HCT116 (cell line): Measurements from ENCODE around the gene C1QTNF12. TPM values are rescaled to one million over a fixed set of nuclear protein-coding genes. Genes with fewer than 3 reads are reported as not detected.

ENCODE experiments used
- ATAC-seq: fragments of 200-7000 bp; cut with Tn5 transposase; 2 replicates; pipeline ENCODE4 v1.9.1; 2020; ENCODE audit warnings: mild to moderate bottlenecking, moderate library complexity
- Bru-seq: library from RNA; stranded (reverse); fragments of 400-500 nt; gene quantifications from one replicate; lab custom pipeline; 2021; lab: Mats Ljungman, UMichigan
- BruChase-seq, 2 experiments: library from RNA; stranded (reverse); fragments of 400-500 nt; gene quantifications; one replicate each; lab custom pipeline; 2021; lab: Mats Ljungman, UMichigan
- BruUV-seq: library from RNA; stranded (reverse); fragments of 400-500 nt; replicated peaks from 2 replicates; lab custom pipeline; 2021; lab: Mats Ljungman, UMichigan
- CTCF ChIA-PET: fragments of 300-600 bp; sonication (Branson Sonifier 250); formaldehyde crosslinking; loops from one replicate; lab custom pipeline; 2021; ENCODE audit warnings: antibody characterized with exemption; lab: Charles Lee
- POLR2A ChIA-PET: fragments of 300-600, 350-600 bp; sonication (Branson Sonifier 250); formaldehyde crosslinking; loops from one replicate; lab custom pipeline; 2021; ENCODE audit warnings: antibody characterized with exemption; lab: Charles Lee
- RAD21 ChIA-PET, 2 experiments: fragments of 300-600 bp; sonication (Branson Sonifier 250); formaldehyde crosslinking; loops; one replicate each; lab custom pipeline; 2023; ENCODE audit warnings: low total read pairs in 2 of 2; ENCODE audit not compliant: uncharacterized antibody in 2 of 2, unreplicated experiment in 2 of 2, low non-redundant PET in 1 of 2; lab: Charles Lee
- DNase-seq: peaks from one replicate; pipeline ENCODE4 v3.0.0-alpha.2; 2010; ENCODE audit warnings: low read depth, low spot score
- H2AFZ ChIP-seq: fragments of 200-600 bp; shearing (Covaris generic), sonication (generic); 2 replicates; pipeline ENCODE4 v1.6.1; 2017; ENCODE audit warnings: low read depth, mixed run types, mixed read lengths, antibody characterized with exemption, low read length; ENCODE audit not compliant: poor library complexity, severe bottlenecking
- H3K27ac ChIP-seq: 2 replicates; pipeline ENCODE4 v1.5.1; 2012; ENCODE audit warnings: low read depth, low read length
- H3K27me3 ChIP-seq: fragments of 200-600 bp; sonication (generic); 2 replicates; pipeline ENCODE4 v1.6.1; 2016; ENCODE audit warnings: mixed run types, low read length, mixed read lengths; ENCODE audit not compliant: insufficient read depth
- H3K36me3 ChIP-seq, 2 experiments: fragments of 200-500 bp in 1 of 2; fragments of 200-600 bp in 1 of 2; sonication (Bioruptor generic) in 1 of 2; sonication (generic) in 1 of 2; 2 replicates each; pipeline versions ENCODE4 v1.5.1 to v1.6.1; 2014 to 2016; ENCODE audit warnings: low read length in 2 of 2, inconsistent platforms in 1 of 2, mixed read lengths in 1 of 2, mixed run types in 1 of 2; ENCODE audit not compliant: insufficient read depth in 2 of 2, control insufficient read depth in 1 of 2
- H3K4me1 ChIP-seq, 2 experiments: fragments of 200-600 bp in 1 of 2; sonication (generic) in 1 of 2; 2 replicates each; pipeline versions ENCODE4 v1.5.1 to v1.6.1; 2012 to 2017; ENCODE audit warnings: low read length in 2 of 2, inconsistent platforms in 1 of 2, mild to moderate bottlenecking in 1 of 2, mixed read lengths in 1 of 2, mixed run types in 1 of 2, moderate library complexity in 1 of 2; ENCODE audit not compliant: insufficient read depth in 2 of 2, control insufficient read depth in 1 of 2
- H3K4me2 ChIP-seq: fragments of 200-600 bp; sonication (generic); 2 replicates; pipeline ENCODE4 v1.6.1; 2017; ENCODE audit warnings: mixed run types, low read length, mixed read lengths
- H3K4me3 ChIP-seq, 2 experiments: fragments of 200-600 bp in 1 of 2; sonication (generic) in 1 of 2; replicated peaks in 1 of 2; 2 replicates each; pipeline ENCODE4 v1.5.1; 2011 to 2016; ENCODE audit warnings: low read length in 2 of 2, control low read depth in 1 of 2, low read depth in 1 of 2, mild to moderate bottlenecking in 1 of 2, mixed read lengths in 1 of 2, mixed run types in 1 of 2
- H3K79me2 ChIP-seq: fragments of 200-600 bp; sonication (generic); 2 replicates; pipeline ENCODE4 v1.6.1; 2017; ENCODE audit warnings: mild to moderate bottlenecking, mixed run types, low read length, moderate library complexity, mixed read lengths; ENCODE audit not compliant: insufficient read depth
- H3K9ac ChIP-seq: fragments of 200-600 bp; sonication (generic); 2 replicates; pipeline ENCODE4 v1.6.1; 2016; ENCODE audit warnings: low read length, mixed read lengths
- H3K9me2 ChIP-seq: fragments of 200-600 bp; sonication (generic), shearing (Covaris generic); 2 replicates; pipeline ENCODE4 v1.6.1; 2017; ENCODE audit warnings: mixed run types, mild to moderate bottlenecking, moderate library complexity; ENCODE audit not compliant: insufficient read depth
- H3K9me3 ChIP-seq, 2 experiments: fragments of 200-500 bp in 1 of 2; fragments of 200-600 bp in 1 of 2; sonication (Bioruptor generic) in 1 of 2; sonication (generic) in 1 of 2; 2 replicates each; pipeline ENCODE4 v1.6.1; 2014 to 2017; ENCODE audit warnings: low read length in 2 of 2, mixed read lengths in 2 of 2, inconsistent platforms in 1 of 2, low read depth in 1 of 2, mild to moderate bottlenecking in 1 of 2, mixed run types in 1 of 2, moderate library complexity in 1 of 2; ENCODE audit not compliant: control insufficient read depth in 1 of 2, insufficient read depth in 1 of 2
- H4K20me1 ChIP-seq: fragments of 200-600 bp; sonication (generic), shearing (Covaris generic); 2 replicates; pipeline ENCODE4 v1.6.1; 2017; ENCODE audit warnings: mixed run types, mild to moderate bottlenecking, moderate library complexity; ENCODE audit not compliant: insufficient read depth
- CEBPB ChIP-seq: IDR thresholded peaks from 2 replicates; pipeline ENCODE4 v1.6.1; 2012; ENCODE audit warnings: low read depth
- EGR1 ChIP-seq: IDR thresholded peaks from 2 replicates; pipeline ENCODE4 v1.6.1; 2012; ENCODE audit warnings: low read depth
- ELF1 ChIP-seq: IDR thresholded peaks from 2 replicates; pipeline ENCODE4 v1.6.1; 2012; ENCODE audit warnings: low read depth, borderline replicate concordance
- FOSL1 ChIP-seq: IDR thresholded peaks from 2 replicates; pipeline ENCODE4 v1.6.1; 2012; ENCODE audit warnings: low read depth
- JUND ChIP-seq: IDR thresholded peaks from 2 replicates; pipeline ENCODE4 v1.6.1; 2012
- POLR2A ChIP-seq: IDR thresholded peaks from 2 replicates; pipeline ENCODE4 v1.7.0; 2011; ENCODE audit warnings: borderline replicate concordance; ENCODE audit not compliant: insufficient read depth, insufficient read length; ENCODE audit errors: extremely low read depth
- POLR2AphosphoS5 ChIP-seq: IDR thresholded peaks from 2 replicates; pipeline ENCODE4 v1.6.1; 2011; ENCODE audit warnings: mild to moderate bottlenecking, low read depth, low read length, moderate library complexity
- RAD21 ChIP-seq: IDR thresholded peaks from 2 replicates; pipeline ENCODE4 v1.6.1; 2012; ENCODE audit warnings: low read depth, mild to moderate bottlenecking
- SP1 ChIP-seq: IDR thresholded peaks from 2 replicates; pipeline ENCODE4 v1.6.1; 2012; ENCODE audit warnings: low read depth
- TCF7L2 ChIP-seq: IDR thresholded peaks from 2 replicates; pipeline ENCODE4 v1.7.0; 2011; ENCODE audit warnings: borderline replicate concordance, inconsistent platforms; ENCODE audit not compliant: insufficient read depth, insufficient read length; ENCODE audit errors: extremely low read depth
- YY1 ChIP-seq: IDR thresholded peaks from 2 replicates; pipeline ENCODE4 v1.6.1; 2011; ENCODE audit warnings: low read length, low read depth, moderate library complexity, mild to moderate bottlenecking; ENCODE audit not compliant: insufficient replicate concordance; ENCODE audit errors: extremely low read depth
- ZNF274 ChIP-seq: fragments of 200-500 bp; sonication (Bioruptor generic); IDR thresholded peaks from 2 replicates; pipeline ENCODE4 v1.6.1; 2014; ENCODE audit warnings: mild to moderate bottlenecking, low read depth, low read length, inconsistent platforms
- intact Hi-C: fragments of 100-400 bp; cut with micrococcal nuclease; formaldehyde crosslinking; loops from 2 replicates; pipeline ENCODE4 v1.10.0; 2022
- long read RNA-seq: library from polyadenylated mRNA; unstranded; transcript quantifications from one replicate; pipeline ENCODE4 v2.0.0, GENCODE V29; 2021; ENCODE audit not compliant: unreplicated experiment
- polyA plus RNA-seq: library from polyadenylated mRNA; unstranded; fragments of >200 nt; gene quantifications from 2 replicates; pipeline ENCODE4 v1.2.1, GENCODE V29; 2012; ENCODE audit warnings: missing spikeins
- total RNA-seq: library from RNA; stranded (reverse); gene quantifications from one replicate; pipeline ENCODE4 v1.2.1, GENCODE V29; 2021; ENCODE audit not compliant: unreplicated experiment
- TF ChIP-seq, protein P1 (sequence below): IDR thresholded peaks from 2 replicates; pipeline ENCODE4 v1.6.1; 2011; ENCODE audit warnings: mild to moderate bottlenecking, low read length, moderate library complexity; ENCODE audit not compliant: insufficient replicate concordance; ENCODE audit errors: extremely low read depth
- TF ChIP-seq, protein P2 (sequence below): IDR thresholded peaks from 2 replicates; pipeline ENCODE4 v1.6.1; 2012
- TF ChIP-seq, protein P3 (sequence below): IDR thresholded peaks from 2 replicates; pipeline ENCODE4 v1.6.1; 2012; ENCODE audit warnings: low read depth

The C1QTNF12 gene
- total RNA-seq (6.9 TPM), Bru-seq, nascent RNA (percentile 19 among the genes with signal in this experiment), BruChase-seq, experiment 1, labeled RNA remaining after a 6-hour chase (percentile 48 among the genes with signal in this experiment), BruChase-seq, experiment 2, labeled RNA remaining after a 2-hour chase (percentile 31 among the genes with signal in this experiment)
- 4.1 and 4.2 TPM in 2 replicates for polyA plus RNA-seq
- long read RNA-seq, result 0 reads

DNA sequence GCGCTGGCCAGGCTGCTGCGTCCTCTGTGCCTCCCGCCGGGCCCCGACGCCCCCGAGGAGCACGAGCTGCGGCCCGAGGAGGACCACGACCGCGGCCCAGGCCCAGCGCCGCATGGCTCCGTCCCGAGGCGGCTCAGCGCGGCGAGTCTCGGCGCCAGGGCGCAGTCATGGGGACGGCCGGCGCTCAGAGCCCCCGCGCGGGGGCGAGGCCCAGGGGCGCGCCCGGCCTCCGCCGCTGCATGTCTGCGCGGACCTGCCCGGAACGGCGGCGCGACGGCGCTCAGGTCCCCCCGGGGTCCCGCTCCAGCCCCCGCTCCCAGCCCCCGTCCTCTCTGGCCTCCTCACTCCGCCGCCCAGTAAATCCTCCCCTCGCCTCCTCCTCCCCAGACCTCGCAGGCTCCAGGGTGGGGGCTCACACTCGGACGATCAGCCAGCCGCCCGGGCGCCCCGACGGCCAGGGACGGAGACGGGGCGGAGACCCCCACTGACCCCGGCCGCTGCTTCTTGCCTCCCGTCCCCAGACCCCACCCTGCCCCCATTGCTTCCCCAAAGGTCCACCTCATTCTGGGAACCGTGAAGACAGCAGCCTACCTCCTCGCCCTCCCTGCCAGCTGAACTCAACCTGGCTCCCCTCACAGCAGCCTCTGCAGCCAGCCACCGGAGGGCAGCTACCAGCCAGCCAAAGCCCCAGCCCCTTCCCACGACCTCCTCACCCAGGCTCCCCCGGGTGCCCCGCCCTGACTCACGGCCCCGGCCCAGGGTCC, at the start of gene C1QTNF12:
Gene C1QTNF12 (minus strand): TSS at position 146 of the 764 bp plus-strand sequence. CDS start 32 bp downstream, at position 114.
- intact Hi-C loops, result no loop called here
- H3K27ac ChIP-seq, result no peak within 1 kb of the TSS; the same call in 1 of the 2 replicates
- BruUV-seq, result no TSS peak

More for the DNA sequence above, at the start of gene C1QTNF12:
- H2AFZ ChIP-seq, result no peak within 1 kb of the TSS
- H3K4me3 ChIP-seq, result no peak within 1 kb of the TSS
- ATAC-seq (no peak), DNase-seq (no peak)
- TF ChIP-seq SP1 (no peak), CEBPB (no peak), JUND (no peak), POLR2AphosphoS5 (no peak), YY1 (no peak), ELF1 (no peak), EGR1 (no peak), TCF7L2 (no peak), POLR2A (no peak), RAD21 (no peak), ZNF274 (no peak), FOSL1 (no peak)
- TF ChIP-seq, protein P1, sequence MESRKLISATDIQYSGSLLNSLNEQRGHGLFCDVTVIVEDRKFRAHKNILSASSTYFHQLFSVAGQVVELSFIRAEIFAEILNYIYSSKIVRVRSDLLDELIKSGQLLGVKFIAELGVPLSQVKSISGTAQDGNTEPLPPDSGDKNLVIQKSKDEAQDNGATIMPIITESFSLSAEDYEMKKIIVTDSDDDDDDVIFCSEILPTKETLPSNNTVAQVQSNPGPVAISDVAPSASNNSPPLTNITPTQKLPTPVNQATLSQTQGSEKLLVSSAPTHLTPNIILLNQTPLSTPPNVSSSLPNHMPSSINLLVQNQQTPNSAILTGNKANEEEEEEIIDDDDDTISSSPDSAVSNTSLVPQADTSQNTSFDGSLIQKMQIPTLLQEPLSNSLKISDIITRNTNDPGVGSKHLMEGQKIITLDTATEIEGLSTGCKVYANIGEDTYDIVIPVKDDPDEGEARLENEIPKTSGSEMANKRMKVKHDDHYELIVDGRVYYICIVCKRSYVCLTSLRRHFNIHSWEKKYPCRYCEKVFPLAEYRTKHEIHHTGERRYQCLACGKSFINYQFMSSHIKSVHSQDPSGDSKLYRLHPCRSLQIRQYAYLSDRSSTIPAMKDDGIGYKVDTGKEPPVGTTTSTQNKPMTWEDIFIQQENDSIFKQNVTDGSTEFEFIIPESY, result no peak
- TF ChIP-seq, protein P2, sequence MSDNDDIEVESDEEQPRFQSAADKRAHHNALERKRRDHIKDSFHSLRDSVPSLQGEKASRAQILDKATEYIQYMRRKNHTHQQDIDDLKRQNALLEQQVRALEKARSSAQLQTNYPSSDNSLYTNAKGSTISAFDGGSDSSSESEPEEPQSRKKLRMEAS, result no peak
- TF ChIP-seq, protein P3, sequence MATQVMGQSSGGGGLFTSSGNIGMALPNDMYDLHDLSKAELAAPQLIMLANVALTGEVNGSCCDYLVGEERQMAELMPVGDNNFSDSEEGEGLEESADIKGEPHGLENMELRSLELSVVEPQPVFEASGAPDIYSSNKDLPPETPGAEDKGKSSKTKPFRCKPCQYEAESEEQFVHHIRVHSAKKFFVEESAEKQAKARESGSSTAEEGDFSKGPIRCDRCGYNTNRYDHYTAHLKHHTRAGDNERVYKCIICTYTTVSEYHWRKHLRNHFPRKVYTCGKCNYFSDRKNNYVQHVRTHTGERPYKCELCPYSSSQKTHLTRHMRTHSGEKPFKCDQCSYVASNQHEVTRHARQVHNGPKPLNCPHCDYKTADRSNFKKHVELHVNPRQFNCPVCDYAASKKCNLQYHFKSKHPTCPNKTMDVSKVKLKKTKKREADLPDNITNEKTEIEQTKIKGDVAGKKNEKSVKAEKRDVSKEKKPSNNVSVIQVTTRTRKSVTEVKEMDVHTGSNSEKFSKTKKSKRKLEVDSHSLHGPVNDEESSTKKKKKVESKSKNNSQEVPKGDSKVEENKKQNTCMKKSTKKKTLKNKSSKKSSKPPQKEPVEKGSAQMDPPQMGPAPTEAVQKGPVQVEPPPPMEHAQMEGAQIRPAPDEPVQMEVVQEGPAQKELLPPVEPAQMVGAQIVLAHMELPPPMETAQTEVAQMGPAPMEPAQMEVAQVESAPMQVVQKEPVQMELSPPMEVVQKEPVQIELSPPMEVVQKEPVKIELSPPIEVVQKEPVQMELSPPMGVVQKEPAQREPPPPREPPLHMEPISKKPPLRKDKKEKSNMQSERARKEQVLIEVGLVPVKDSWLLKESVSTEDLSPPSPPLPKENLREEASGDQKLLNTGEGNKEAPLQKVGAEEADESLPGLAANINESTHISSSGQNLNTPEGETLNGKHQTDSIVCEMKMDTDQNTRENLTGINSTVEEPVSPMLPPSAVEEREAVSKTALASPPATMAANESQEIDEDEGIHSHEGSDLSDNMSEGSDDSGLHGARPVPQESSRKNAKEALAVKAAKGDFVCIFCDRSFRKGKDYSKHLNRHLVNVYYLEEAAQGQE, result no peak
- H3K4me2 ChIP-seq, result no peak within 1 kb of the TSS
- no peak within 1 kb of the TSS for H3K9ac ChIP-seq
- no peaks in the 10 kb centered on the region for H3K9me2 ChIP-seq
- ChIA-PET RAD21 (no interaction called here), CTCF (no interaction called here), POLR2A (no interaction called here)
- H3K36me3 ChIP-seq, result no peaks in the 10 kb centered on the region
- H3K4me1 ChIP-seq, result peaks cover 4 to 17% of the 10 kb centered on the region in 2 experiments; a peak in 3 of 4 replicates
- H3K9me3 ChIP-seq, result no peaks in the 10 kb centered on the region
- no peaks in the 10 kb centered on the region for H3K79me2 ChIP-seq
- H3K27me3 ChIP-seq, result no peaks in the 10 kb centered on the region
- no peaks in the 10 kb centered on the region for H4K20me1 ChIP-seq
